T-helper 2 cell treated with Interferon-gamma antibody and Interleukin-4, amounts not matched to agents 5 μg/mL and 100 μg/mL, for 36 hours (primary cell): ENCODE results near the gene JSRP1.

Experiments
- DNase-seq: peaks from one replicate; pipeline ENCODE4 v3.0.0; 2021; ENCODE audit warnings: low spot score
- H3K27ac Mint-ChIP-seq: one replicate; pipeline ENCODE4 v1.8.0; 2021; ENCODE audit warnings: mild to moderate bottlenecking, mixed read lengths
- H3K27me3 Mint-ChIP-seq: one replicate; pipeline ENCODE4 v1.8.0; 2021; ENCODE audit warnings: low read depth, mixed read lengths
- H3K36me3 Mint-ChIP-seq: one replicate; pipeline ENCODE4 v1.8.0; 2021; ENCODE audit warnings: low read depth, mixed read lengths
- H3K4me1 Mint-ChIP-seq: one replicate; pipeline ENCODE4 v1.8.0; 2021; ENCODE audit warnings: low read depth, mixed read lengths
- H3K4me3 Mint-ChIP-seq: one replicate; pipeline ENCODE4 v1.8.0; 2022; ENCODE audit warnings: mild to moderate bottlenecking, moderate library complexity, mixed read lengths
- H3K9me3 Mint-ChIP-seq: one replicate; pipeline ENCODE4 v1.8.0; 2021; ENCODE audit warnings: mixed read lengths

JSRP1 gene

GRCh38 chr19:2261438-2262172 is 5.4 kb upstream of the JSRP1 start:
- Mint-ChIP-seq H3K36me3 (no peaks in the 10 kb centered on the region), H3K4me1 (peaks cover 25% of the 10 kb centered on the region), H3K4me3 (no peak overlapping the region), H3K27me3 (no peaks in the 10 kb centered on the region), H3K27ac (peak overlapping the region; percentile 75), H3K9me3 (no peaks in the 10 kb centered on the region)
- peak; percentile 41 for DNase-seq

DNA sequence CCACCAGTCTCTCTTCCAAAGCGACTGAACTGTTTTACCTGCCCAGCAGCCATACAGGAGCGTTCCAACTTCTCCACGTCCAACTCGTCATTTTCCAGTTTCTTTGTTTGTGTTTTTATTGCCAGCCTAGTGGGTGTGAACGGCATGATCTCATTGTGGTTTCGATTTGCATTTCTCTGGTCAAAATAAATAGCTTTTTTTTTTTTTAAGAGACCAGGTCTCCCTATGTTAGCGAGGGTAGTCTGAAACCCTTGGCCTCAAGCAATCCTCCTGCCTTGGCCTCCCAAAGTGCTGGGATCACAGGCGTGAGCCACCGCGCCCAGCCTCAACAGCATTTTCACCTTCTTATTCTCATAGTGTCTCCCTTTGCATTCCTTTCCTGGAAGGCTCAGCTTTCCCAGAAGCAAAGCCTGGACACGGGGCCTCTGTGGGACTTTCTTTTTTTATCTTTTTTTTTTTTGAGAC is 4.2 kb upstream of the JSRP1 start:
- H3K36me3 Mint-ChIP-seq = no peaks in the 10 kb centered on the region
- H3K4me1 Mint-ChIP-seq = peaks cover 20% of the 10 kb centered on the region
- H3K4me3 Mint-ChIP-seq = peak overlapping the region; percentile 24
- peak overlapping the region; percentile 35 for H3K27ac Mint-ChIP-seq
- no peaks in the 10 kb centered on the region for H3K9me3 Mint-ChIP-seq
- DNase-seq = no peak
- no peaks in the 10 kb centered on the region for H3K27me3 Mint-ChIP-seq

DNA sequence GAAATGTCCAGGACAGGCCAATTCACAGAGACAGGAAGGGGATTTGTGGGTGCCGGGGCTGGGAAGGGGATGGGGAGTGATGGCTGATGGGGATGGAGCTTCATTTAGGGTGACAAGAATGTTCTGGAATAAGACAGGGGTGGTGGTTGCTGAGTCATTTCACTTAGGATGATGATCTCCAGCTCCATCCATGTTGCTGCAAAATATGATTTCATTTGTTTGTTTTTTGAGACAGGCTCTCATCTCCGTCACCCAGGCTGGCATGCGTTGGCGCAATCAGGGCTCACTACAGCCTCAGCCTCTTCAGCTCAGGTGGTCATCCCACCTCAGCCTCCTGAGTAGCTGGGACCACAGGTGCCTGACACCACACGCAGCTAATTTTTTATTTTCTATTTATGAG is 3.1 kb upstream of the JSRP1 start:
- Mint-ChIP-seq H3K9me3 (no peaks in the 10 kb centered on the region), H3K36me3 (no peaks in the 10 kb centered on the region), H3K27ac (peak overlapping the region; percentile 94), H3K4me3 (peak overlapping the region; percentile 47), H3K4me1 (peaks cover 20% of the 10 kb centered on the region), H3K27me3 (peaks cover under 1% of the 10 kb centered on the region)
- no peak for DNase-seq

DNA sequence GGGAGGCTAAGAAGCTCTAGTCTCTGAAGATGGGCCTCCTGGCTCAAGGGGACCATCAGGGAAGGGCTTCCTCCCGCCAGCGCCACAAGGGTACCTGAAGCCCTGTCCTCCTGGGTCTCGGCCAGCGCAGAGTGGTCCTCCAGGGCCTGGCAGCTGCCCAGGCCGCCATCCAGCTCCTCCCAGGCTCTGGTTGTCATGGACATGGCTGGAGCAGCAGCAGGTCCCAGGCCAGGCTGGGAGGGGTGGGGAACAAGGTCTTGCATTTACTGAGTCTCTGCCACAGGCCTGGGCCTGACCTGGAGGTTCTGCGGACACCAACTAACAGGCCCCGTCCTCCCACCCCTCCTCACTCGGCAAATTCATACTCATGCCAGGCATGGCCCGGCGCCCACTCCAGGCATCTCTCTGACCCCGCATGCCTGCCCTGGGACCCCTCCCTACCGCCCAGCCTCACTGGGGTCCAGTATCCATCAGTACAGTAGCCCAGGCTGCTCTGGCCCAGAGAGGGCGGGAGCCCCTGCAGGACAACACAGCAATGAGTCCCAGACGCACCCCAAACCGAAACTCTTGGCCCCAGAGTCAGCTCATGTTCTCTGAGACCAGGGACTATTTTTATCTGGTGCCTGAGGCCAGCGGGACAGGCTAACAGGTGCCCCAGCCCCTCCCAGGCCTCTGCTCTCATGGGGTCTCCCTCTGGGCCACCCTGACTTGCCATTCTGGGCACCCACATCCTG is 938 bp downstream of the JSRP1 start:
- Mint-ChIP-seq H3K27ac (no peak overlapping the region), H3K4me3 (no peak overlapping the region), H3K9me3 (no peaks in the 10 kb centered on the region), H3K36me3 (no peaks in the 10 kb centered on the region), H3K4me1 (peaks cover 16% of the 10 kb centered on the region), H3K27me3 (peaks cover 15% of the 10 kb centered on the region)
- no peak for DNase-seq

DNA sequence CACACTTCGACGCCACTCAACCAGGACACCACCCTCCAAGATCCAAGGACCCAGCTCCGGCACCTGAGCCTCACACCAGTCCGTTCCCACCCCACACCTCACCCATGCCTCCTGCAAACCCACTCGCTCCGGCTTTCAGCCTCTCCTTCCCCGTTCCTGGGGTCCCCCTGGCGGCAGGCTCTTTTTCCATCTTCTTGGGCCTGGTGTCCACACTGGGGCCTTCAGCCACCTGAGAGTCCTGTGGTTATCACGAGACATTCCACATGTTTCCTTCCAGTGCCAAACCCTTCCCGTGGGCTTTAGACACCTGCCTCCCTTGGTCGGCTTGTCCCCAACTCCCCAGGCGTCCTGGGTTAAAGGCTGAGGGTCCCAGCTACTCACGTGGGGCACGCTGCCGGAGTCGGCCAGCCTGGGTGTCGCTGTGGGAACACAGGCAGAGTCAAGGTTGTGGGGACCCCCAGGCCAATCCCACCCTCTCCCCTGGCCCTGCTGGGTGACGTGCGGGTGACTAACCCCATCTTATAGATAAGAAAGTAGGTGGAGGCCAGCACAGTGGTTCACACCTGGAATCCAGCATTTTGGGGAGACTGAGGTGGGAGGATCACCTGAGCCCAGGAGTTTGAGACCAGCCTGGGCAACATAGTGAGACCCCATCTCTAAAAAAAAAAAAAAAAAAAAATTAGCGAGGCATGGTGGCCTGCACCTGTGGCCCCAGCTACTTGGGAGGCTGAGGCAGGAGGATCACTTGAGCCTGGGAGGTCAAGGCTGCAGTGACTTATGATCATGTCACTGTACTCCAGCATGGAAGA is 1.9 kb downstream of the JSRP1 start:
- no peak for DNase-seq
- Mint-ChIP-seq H3K4me3 (peak overlapping the region; percentile 40), H3K4me1 (peaks cover 10% of the 10 kb centered on the region), H3K36me3 (peaks cover 2% of the 10 kb centered on the region), H3K9me3 (no peaks in the 10 kb centered on the region), H3K27me3 (peaks cover 18% of the 10 kb centered on the region), H3K27ac (no peak overlapping the region)

DNA sequence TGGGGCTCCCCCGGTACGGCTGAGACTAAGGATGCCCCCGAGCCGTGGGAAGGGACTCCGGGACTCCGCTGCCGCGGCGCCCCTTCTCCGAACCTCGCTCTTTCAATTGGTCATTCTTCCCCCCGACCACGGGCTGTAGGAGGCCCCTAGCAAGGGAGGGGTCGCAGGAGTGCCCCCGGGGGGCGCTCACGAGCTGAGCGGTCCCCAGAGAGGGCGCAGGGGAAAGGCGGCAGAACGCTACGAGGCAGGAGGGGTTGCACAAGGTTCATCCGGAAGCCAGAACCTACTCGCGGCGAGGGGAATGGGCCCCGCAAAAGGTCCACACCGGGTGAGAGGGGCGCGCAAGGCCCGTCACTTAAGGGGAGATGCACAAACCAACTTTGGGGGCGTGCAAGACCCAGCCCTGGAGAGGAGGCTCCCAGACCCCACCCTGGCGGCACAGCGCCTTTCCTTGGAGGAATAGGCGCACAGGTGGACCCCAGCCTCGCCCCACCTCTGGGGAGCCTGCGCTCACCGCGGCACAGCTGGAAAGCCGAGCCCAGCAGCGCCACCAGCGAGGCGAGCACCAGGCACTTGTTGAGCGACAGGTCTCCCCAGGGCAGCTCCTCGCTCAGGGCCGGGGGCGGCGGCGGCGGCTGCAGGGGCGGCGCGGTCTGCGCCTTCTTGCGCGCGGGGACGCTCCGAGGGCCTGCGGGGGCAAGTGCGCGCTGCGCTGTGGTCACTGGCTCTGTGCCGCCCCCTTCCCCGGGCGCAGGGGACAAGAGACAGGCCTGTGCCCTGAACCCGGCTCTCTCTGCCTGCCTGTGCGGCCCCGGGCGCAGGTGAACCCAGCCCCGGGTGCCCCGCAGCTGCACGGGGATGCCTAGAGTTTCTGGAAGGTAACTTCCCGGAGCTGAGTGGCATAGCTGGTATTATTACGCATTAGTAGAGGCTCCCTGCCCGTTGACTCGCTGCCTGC is 2.8 kb downstream of the JSRP1 start:
- H3K27ac Mint-ChIP-seq = no peak overlapping the region
- DNase-seq = no peak
- peaks cover 4% of the 10 kb centered on the region for H3K36me3 Mint-ChIP-seq
- H3K9me3 Mint-ChIP-seq = no peaks in the 10 kb centered on the region
- H3K4me1 Mint-ChIP-seq = peaks cover 4% of the 10 kb centered on the region
- peak overlapping the region; percentile 32 for H3K4me3 Mint-ChIP-seq
- H3K27me3 Mint-ChIP-seq = peaks cover 18% of the 10 kb centered on the region

DNA sequence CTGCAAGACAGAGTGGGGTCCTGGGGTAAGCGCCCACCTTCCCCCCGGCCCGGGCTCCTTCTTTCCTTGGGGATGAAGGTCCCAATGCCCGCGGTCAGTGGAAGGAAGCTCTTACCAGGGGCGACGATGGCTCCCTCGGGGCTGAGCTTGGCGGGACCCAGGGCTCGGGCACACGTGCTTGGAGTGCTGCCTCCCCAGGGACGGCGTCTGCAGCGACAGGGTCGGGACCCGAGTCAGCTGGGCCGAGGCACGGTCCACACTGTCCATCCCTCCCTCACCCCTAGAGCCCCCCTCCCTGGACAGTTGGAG is 3.5 kb downstream of the JSRP1 start:
- Mint-ChIP-seq H3K9me3 (no peaks in the 10 kb centered on the region), H3K27me3 (peaks cover 18% of the 10 kb centered on the region), H3K27ac (no peak overlapping the region), H3K4me3 (peak overlapping the region; percentile 32), H3K4me1 (no peaks in the 10 kb centered on the region), H3K36me3 (peaks cover 5% of the 10 kb centered on the region)
- no peak for DNase-seq

DNA sequence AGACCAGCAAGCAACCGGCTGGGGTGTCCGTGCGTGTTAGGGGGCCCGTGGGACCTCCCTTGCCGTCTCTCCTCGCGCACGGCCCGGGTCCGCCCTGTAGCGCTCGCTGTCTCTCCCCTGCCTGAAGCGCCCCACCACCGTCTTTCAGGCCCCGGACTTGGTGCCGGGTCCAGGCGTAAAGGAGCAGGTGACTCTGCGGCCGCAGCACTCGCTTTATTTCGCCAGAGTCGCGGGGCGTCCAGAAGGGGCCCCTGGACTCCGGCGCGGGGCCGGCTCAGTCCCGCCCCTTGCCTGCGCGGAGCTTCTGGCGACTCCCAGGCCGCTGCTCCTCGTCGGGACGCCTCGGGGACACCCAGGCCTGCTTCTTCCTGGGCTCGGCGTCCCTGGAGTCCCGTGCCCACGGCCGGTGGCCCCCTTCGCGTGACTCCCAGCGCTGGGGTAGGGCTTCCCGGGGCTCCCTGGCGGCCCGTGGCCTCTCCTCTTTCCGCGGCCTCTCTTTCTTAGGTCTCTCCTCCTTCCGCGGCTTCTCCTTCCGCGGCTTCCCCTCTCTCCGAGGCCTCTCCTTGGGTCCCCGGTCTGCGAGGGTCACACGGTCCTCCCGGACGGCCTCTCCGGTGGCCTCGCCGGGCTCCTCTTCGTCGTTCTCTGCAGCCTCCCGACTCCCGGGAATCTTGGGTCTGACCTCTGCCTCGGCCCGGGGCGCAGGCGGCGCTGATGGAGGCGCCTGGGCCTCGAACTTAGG is 4.0 kb downstream of the JSRP1 start:
- DNase-seq = no peak
- H3K27ac Mint-ChIP-seq = no peak overlapping the region
- H3K4me3 Mint-ChIP-seq = peak overlapping the region; percentile 32
- peaks cover 18% of the 10 kb centered on the region for H3K27me3 Mint-ChIP-seq
- H3K36me3 Mint-ChIP-seq = peaks cover 5% of the 10 kb centered on the region
- H3K9me3 Mint-ChIP-seq = no peaks in the 10 kb centered on the region
- H3K4me1 Mint-ChIP-seq = no peaks in the 10 kb centered on the region

- Mint-ChIP-seq H3K9me3 (no peaks in the 10 kb centered on the region), H3K27ac (no peak overlapping the region), H3K36me3 (peaks cover 7% of the 10 kb centered on the region), H3K4me3 (peak overlapping the region; percentile 32), H3K4me1 (no peaks in the 10 kb centered on the region), H3K27me3 (peaks cover 18% of the 10 kb centered on the region)
- DNase-seq = no peak
Observed at GRCh38 chr19:2251106-2252054, 4.8 kb downstream of the JSRP1 start.

- no peak for DNase-seq
- H3K36me3 Mint-ChIP-seq = peaks cover 9% of the 10 kb centered on the region
- peaks cover 18% of the 10 kb centered on the region for H3K27me3 Mint-ChIP-seq
- no peaks in the 10 kb centered on the region for H3K4me1 Mint-ChIP-seq
- no peak overlapping the region for H3K27ac Mint-ChIP-seq
- no peaks in the 10 kb centered on the region for H3K9me3 Mint-ChIP-seq
- H3K4me3 Mint-ChIP-seq = no peak overlapping the region
Observed at GRCh38 chr19:2250766-2251105, 5.5 kb downstream of the JSRP1 start.

DNA sequence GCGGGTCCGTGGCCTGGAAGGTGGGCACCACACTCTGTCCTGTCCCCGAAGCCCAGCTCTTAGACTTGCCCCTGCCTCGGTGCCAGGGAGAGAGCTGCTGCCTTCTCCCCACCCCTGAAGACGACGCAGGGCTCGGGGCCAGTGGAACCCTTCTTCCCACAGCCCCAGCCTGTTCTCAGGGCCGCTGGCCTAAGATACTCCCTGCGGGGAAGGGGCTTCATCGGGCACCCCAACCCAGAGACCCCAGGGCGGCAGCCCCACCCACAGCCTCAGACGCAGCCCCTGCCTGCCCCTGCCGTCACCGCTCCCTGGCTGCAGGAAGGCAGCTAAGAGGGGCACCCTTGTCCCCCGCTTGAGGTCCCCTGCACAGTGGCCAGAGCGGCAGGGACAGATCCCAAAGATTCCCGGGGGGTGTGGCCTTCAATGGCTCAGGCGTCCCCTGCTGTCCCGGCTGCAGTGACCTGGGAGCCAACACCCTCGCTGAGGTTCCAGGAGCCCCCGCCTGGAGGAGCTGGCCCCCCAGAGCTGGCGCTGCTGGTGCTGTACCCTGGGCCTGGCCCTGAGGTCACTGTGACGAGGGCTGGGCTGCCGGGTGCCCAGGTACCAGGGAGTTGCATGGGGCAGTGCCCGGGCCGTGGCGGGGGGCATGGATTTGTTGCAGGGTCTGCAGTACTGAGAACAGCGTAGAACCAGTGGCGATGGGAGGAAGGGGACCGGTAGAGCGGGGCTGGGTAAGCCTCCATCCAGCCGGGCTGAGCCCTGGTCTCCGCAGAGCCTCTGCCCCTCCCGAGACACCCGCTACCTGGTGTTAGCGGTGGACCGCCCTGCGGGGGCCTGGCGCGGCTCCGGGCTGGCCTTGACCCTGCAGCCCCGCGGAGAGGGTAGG is 6.1 kb downstream of the JSRP1 start:
- H3K36me3 Mint-ChIP-seq = peaks cover 12% of the 10 kb centered on the region
- no peak for DNase-seq
- no peak overlapping the region for H3K4me3 Mint-ChIP-seq
- H3K9me3 Mint-ChIP-seq = no peaks in the 10 kb centered on the region
- no peaks in the 10 kb centered on the region for H3K4me1 Mint-ChIP-seq
- peaks cover 18% of the 10 kb centered on the region for H3K27me3 Mint-ChIP-seq
- no peak overlapping the region for H3K27ac Mint-ChIP-seq
